Progenitor cell of endocrine pancreas (in vitro differentiated cells): ENCODE data around the gene BEND4. TPM values are rescaled to one million over a fixed set of nuclear protein-coding genes. Genes with fewer than 3 reads are reported as not detected.

Experiments
- DNase-seq: peaks from one replicate; pipeline ENCODE4 v3.0.0; 2021; ENCODE audit warnings: low spot score; ENCODE audit not compliant: unreplicated experiment
- H3K27ac Mint-ChIP-seq: 2 replicates; pipeline ENCODE4 v1.8.0; 2021; ENCODE audit warnings: mild to moderate bottlenecking, moderate library complexity, mixed read lengths
- H3K27me3 Mint-ChIP-seq: 2 replicates; pipeline ENCODE4 v1.8.0; 2021; ENCODE audit warnings: mixed read lengths
- H3K36me3 Mint-ChIP-seq: 2 replicates; pipeline ENCODE4 v1.8.0; 2022; ENCODE audit warnings: mixed read lengths; ENCODE audit not compliant: insufficient read depth
- H3K4me1 Mint-ChIP-seq: 2 replicates; pipeline ENCODE4 v1.8.0; 2021; ENCODE audit warnings: low read depth, mixed read lengths
- H3K4me3 Mint-ChIP-seq: 2 replicates; pipeline ENCODE4 v1.8.0; 2021; ENCODE audit warnings: low read depth, mild to moderate bottlenecking, moderate library complexity, mixed read lengths
- H3K9me3 Mint-ChIP-seq: 2 replicates; pipeline ENCODE4 v1.8.0; 2021; ENCODE audit warnings: low read depth, mixed read lengths
- total RNA-seq: library from RNA; stranded (reverse); gene quantifications from 2 replicates; pipeline ENCODE4 v1.2.1, GENCODE V29; 2021
- TF ChIP-seq, protein P1 (sequence below): fragments of 200-600 bp; sonication (generic); IDR thresholded peaks from one replicate; pipeline ENCODE4 v1.5.0; 2021; ENCODE audit warnings: antibody characterized with exemption, mild to moderate bottlenecking; ENCODE audit not compliant: unreplicated experiment

Gene BEND4
- total RNA-seq, 1 donor from 2014 or later, result 0.55 TPM

GRCh38 chr4:42148425-42148824 lies 4.0 kb downstream of the BEND4 start:
- H3K4me3 Mint-ChIP-seq, result no peak overlapping the region
- peaks cover 2% of the 10 kb centered on the region for H3K4me1 Mint-ChIP-seq
- no peak overlapping the region for H3K27ac Mint-ChIP-seq
- DNase-seq, result no peak
- TF ChIP-seq, protein P1, sequence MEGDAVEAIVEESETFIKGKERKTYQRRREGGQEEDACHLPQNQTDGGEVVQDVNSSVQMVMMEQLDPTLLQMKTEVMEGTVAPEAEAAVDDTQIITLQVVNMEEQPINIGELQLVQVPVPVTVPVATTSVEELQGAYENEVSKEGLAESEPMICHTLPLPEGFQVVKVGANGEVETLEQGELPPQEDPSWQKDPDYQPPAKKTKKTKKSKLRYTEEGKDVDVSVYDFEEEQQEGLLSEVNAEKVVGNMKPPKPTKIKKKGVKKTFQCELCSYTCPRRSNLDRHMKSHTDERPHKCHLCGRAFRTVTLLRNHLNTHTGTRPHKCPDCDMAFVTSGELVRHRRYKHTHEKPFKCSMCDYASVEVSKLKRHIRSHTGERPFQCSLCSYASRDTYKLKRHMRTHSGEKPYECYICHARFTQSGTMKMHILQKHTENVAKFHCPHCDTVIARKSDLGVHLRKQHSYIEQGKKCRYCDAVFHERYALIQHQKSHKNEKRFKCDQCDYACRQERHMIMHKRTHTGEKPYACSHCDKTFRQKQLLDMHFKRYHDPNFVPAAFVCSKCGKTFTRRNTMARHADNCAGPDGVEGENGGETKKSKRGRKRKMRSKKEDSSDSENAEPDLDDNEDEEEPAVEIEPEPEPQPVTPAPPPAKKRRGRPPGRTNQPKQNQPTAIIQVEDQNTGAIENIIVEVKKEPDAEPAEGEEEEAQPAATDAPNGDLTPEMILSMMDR, result no peak
- peaks cover 38% of the 10 kb centered on the region for H3K27me3 Mint-ChIP-seq
- no peaks in the 10 kb centered on the region for H3K9me3 Mint-ChIP-seq
- no peaks in the 10 kb centered on the region for H3K36me3 Mint-ChIP-seq

- Mint-ChIP-seq H3K4me1 (no peaks in the 10 kb centered on the region), H3K4me3 (no peak overlapping the region), H3K36me3 (no peaks in the 10 kb centered on the region), H3K9me3 (no peaks in the 10 kb centered on the region), H3K27ac (no peak overlapping the region), H3K27me3 (peaks cover 6% of the 10 kb centered on the region)
- TF ChIP-seq, protein P1, result no peak
- no peak for DNase-seq
Measured at GRCh38 chr4:42144028-42144427, 8.4 kb downstream of the BEND4 start.

DNA sequence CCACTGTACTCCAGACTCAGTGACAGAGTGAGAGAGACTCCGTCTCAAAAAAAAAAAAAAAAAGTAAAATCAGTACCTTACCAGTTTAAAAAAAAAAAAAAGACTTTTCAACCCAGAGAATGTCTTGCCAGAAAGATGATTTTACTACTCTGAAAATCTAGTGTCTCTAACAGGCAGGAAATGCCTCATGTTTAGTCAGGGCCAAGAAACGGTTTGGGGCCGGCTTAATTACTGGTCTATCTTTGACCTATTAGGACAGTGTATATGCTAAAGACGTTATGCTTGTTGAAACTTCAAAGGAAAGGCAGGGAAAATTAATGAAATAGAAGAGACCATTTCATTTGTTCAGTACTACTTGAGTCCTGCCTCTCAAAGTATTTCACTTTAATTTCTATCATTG lies 9.9 kb downstream of the BEND4 start:
- H3K4me1 Mint-ChIP-seq, result no peaks in the 10 kb centered on the region
- no peaks in the 10 kb centered on the region for H3K36me3 Mint-ChIP-seq
- peaks cover 1% of the 10 kb centered on the region for H3K9me3 Mint-ChIP-seq
- H3K27me3 Mint-ChIP-seq, result peaks cover 3% of the 10 kb centered on the region
- H3K27ac Mint-ChIP-seq, result no peak overlapping the region
- no peak for DNase-seq
- no peak overlapping the region for H3K4me3 Mint-ChIP-seq
- TF ChIP-seq, protein P1, result no peak

DNA sequence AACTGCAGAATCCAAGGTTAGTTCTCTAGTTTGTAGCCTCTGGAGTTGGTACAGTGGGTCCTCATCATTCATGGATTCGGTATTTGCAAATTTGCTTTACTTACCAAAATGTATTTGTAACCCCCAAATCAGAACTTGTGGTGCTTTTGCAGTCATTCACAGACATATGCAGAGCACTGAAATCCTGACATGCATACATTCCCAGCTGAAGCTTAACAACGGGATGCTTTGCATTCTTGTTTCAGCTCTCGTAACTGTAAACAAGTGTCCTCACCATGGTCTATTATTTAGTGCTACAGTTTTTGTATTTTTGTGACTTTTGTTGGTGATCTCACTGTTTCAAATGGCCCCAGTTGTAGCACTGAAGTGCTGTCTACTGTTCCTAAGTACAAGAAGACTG lies 16.1 kb downstream of the BEND4 start:
- H3K36me3 Mint-ChIP-seq, result no peaks in the 10 kb centered on the region
- TF ChIP-seq, protein P1, result no peak
- H3K4me1 Mint-ChIP-seq, result no peaks in the 10 kb centered on the region

DNA sequence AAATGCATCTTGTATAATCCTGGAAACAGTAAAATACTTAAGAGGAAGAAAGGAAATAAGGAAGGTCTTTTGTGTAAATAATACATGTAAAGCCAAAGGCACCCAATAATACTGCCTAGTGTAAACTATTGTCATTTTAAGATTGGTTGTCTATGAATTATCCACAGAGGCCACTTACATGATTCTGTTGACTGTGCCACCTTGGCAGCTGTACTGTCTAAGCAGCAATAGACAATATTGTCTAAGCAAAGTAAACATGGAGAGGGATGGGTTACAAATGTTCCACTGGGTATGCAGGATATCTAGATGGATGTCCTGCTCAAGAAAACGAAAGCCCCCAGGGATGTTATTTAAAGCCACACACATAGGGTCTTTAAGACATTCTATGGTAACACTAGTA lies 19.4 kb downstream of the BEND4 start:
- TF ChIP-seq, protein P1, result no peak

More for the DNA sequence above, 16.1 kb downstream of the BEND4 start:
- no peak overlapping the region for H3K27ac Mint-ChIP-seq
- no peak overlapping the region for H3K4me3 Mint-ChIP-seq
- no peaks in the 10 kb centered on the region for H3K27me3 Mint-ChIP-seq
- H3K9me3 Mint-ChIP-seq, result peaks cover 2% of the 10 kb centered on the region
- DNase-seq, result no peak

More for the DNA sequence above, 19.4 kb downstream of the BEND4 start:
- Mint-ChIP-seq H3K4me3 (no peak overlapping the region), H3K36me3 (peaks cover 2% of the 10 kb centered on the region), H3K4me1 (no peaks in the 10 kb centered on the region), H3K27ac (no peak overlapping the region), H3K27me3 (no peaks in the 10 kb centered on the region), H3K9me3 (peaks cover 14% of the 10 kb centered on the region)
- no peak for DNase-seq
